GM18951 (cell line): Measurements from ENCODE around the gene AGBL4.

Experiments used
- POLR2A ChIP-seq: IDR thresholded peaks from 4 replicates; pipeline ENCODE4 v1.6.1; 2011; ENCODE audit warnings: mild to moderate bottlenecking; ENCODE audit not compliant: insufficient read length, insufficient read depth; ENCODE audit errors: extremely low read depth
- in situ Hi-C: fragments of 300-500 bp; cut with MboI; formaldehyde crosslinking; loops from one replicate; pipeline ENCODE4 v1.12.0; 2022; ENCODE audit warnings: low sequenced_read_pairs, mixed read lengths, inconsistent platforms; ENCODE audit not compliant: unreplicated experiment

Gene AGBL4

DNA sequence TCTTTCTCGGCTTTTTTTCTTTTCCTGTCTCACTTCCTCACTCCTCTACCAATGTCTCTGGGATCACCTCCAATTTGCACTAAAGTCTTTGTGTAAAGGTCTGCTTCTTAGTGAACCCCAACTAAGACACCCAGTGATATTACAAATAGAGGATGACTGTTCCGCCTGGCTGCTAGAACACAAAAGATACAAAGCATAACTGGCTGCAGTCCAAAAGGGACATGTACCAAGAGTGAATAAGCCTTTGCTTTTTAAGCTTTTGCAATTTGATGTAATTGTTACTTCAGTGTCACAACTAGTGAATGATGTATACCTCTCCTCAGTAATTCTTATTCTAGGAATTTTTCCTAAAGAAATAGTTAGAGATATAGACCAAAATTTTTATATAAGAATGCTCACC lies 1164.3 kb downstream of the AGBL4 start:
- TF ChIP-seq POLR2A = no peak
- in situ Hi-C loops = no loop called here

- no peak for TF ChIP-seq POLR2A
Observed at GRCh38 chr1:48858200-48858920, 1165.4 kb downstream of the AGBL4 start.

DNA sequence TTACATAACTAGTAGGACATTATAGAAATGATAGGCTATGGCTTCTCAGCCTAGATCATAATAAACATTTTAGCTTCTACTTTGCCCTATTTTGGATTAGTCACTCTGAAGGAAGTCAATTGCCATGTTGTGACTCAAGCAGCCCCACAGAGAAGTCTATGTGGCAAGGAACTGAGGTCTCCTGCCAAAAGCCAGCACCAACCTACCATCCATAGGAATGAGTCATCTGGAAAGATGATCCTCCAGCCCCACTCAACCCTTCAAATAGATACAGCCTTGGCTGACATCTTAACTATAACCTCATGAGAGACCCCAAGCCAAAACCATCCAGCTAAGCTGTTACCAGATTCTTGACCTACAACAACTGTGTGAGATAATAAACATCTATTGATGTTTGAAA lies 1170.7 kb downstream of the AGBL4 start:
- TF ChIP-seq POLR2A = no peak
- in situ Hi-C loops = no loop called here

More at GRCh38 chr1:48858200-48858920, 1165.4 kb downstream of the AGBL4 start:
- in situ Hi-C loops = no loop called here

GRCh38 chr1:48851638-48852037 lies 1172.1 kb downstream of the AGBL4 start:
- TF ChIP-seq POLR2A = no peak
- in situ Hi-C loops = no loop called here

DNA sequence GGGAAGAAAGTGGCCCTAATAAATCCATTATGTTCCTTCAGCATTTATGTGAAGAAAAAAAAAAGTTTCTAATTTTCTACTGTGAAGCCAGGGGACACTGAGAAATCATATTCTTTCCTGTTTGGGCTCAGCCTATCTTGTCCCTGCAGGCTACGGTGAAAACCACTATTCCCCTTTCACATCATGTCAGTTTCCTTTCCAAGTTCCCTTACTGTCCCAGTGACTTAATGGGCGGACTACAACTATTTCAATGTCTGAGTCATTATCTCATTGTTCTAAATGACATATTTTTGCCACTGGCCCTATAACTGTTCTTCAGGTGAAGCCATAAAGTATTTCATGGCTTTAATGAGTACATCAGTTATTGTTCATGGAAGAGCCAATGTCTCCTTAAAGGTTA lies 1175.7 kb downstream of the AGBL4 start:
- no peak for TF ChIP-seq POLR2A
- in situ Hi-C loops = no loop called here

DNA sequence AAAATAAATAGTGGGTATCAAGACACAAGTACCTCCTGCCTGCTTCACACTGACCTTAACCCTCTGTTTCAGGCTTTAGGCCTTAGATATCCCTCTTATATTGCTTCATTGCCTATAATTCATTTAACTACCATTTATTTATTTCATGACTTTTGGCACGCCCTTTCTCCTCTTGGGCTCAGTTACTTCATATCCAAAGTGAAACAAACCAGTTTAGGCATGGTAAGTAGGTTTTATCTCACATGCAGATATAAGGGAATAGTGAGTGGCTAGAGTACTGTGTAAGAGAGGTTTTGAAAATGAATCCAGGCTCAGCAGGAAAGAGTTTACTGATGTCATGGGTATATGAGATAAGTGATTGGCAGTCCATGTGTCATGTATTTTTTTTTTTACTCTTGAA lies 1177.3 kb downstream of the AGBL4 start:
- TF ChIP-seq POLR2A = no peak
- in situ Hi-C loops = no loop called here

DNA sequence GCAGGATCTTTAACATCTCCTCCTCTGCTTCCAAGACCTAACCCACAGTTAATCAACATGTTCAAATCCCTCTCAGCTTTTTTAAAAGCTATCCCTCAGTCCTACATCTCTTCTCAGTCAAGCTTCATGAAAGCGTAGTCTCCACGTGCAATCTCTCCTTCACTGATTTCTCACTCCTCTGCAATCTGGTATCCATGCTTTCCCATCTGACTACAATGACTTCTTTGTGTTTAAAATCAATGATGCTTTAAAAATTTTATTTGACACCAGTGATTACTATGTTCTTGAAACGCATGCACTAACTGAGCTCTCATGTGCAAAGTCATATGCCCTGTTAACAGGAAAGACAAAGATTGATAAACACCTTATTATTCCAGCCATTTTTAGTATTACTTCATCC lies 1179.6 kb downstream of the AGBL4 start:
- TF ChIP-seq POLR2A = no peak
- in situ Hi-C loops = no loop called here

GRCh38 chr1:48841966-48842365 lies 1181.8 kb downstream of the AGBL4 start:
- in situ Hi-C loops = no loop called here
- no peak for TF ChIP-seq POLR2A

DNA sequence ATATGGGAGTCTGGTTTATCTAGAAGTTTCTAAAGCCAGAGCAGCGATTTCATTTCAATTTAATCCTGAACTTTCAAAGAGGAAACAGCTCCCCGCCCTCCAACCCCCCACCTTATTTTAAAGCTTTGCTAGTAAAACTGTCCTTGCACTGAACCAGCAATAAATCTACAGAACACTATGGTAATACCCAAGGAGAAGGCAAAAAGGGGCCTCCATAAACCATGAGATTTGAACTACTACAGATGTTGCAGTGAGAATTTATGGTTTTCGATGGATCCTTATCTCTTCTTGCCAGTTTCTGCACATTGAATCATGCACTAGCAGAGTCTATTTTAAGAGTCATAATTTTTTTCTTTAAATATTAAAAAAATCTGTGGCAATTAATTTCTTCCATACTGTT lies 1182.3 kb downstream of the AGBL4 start:
- in situ Hi-C loops = no loop called here
- no peak for TF ChIP-seq POLR2A

GRCh38 chr1:48831120-48831978 lies 1192.4 kb downstream of the AGBL4 start:
- in situ Hi-C loops = no loop called here
- TF ChIP-seq POLR2A = no peak

- TF ChIP-seq POLR2A = no peak
- in situ Hi-C loops = no loop called here
Observed at GRCh38 chr1:48830715-48831114, 1193.0 kb downstream of the AGBL4 start.

- in situ Hi-C loops = loop anchor here (10.0 kb wide), 1 partner anchor 255 kb away; no protein-coding TSS in a partner anchor
Observed at GRCh38 chr1:48829446-48829845, 1194.3 kb downstream of the AGBL4 start.

DNA sequence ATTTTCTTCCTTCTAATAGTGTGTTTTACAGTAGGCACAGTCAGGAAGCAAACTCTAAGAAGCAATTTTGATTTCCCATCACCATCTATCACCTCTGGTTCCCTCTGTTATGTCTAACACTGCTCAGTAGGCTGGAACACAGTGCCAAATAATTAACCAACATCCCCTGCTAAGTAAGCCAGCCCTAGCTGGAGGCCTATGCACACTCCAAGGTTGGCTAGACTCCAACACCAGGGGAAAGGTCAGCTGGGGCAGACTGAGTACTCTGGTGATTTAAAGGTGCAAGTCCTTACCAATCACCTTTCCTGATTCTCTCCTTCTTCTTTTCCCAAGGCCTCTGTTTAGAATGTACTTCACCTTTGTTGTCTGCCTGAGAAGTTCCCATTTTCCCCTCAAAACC lies 1200.6 kb downstream of the AGBL4 start:
- in situ Hi-C loops = loop anchor here (10.0 kb wide), 1 partner anchor 248 kb away; no protein-coding TSS in a partner anchor
- TF ChIP-seq POLR2A = no peak

More at GRCh38 chr1:48829446-48829845, 1194.3 kb downstream of the AGBL4 start:
- no peak for TF ChIP-seq POLR2A

GRCh38 chr1:48820491-48820890 lies 1203.3 kb downstream of the AGBL4 start:
- in situ Hi-C loops = loop anchor here (10.0 kb wide), 1 partner anchor 246 kb away; no protein-coding TSS in a partner anchor
- no peak for TF ChIP-seq POLR2A

- TF ChIP-seq POLR2A = no peak
- in situ Hi-C loops = no loop called here
Observed at GRCh38 chr1:48817505-48818114, 1206.1 kb downstream of the AGBL4 start.
